Measurements from ENCODE around the gene ISYNA1. TPM values are rescaled to one million over a fixed set of nuclear protein-coding genes. Genes with fewer than 3 reads are reported as not detected.

The ISYNA1 gene
- total and polyA plus RNA-seq, 12 donors = 12.6 to 137 (median 20.5) TPM

DNA sequence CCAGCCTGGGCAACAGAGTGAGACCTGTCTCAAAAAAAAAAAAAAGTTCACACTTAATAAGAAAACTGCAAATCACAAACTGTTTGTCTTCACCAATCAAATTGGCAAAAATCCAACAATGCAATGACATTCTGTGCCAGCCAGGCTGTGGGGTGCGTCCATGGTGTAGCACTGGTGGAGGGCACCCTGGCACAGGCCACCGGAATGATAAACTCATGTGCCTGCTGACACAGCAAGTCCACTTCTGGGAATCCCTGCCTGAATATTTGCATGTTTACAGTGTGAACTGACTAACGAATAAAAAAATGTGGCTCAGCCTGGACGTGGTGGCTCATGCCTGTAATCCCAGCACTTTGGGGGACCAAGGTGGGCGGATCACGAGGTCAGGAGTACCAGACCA is 38.9 kb downstream of the ISYNA1 start:
- Histone ChIP-seq H3K4me1 (peaks cover 0 to 64% (median 0%) of the 10 kb centered on the region in 9 donors), H3K27ac (peak overlapping the region in 1 of 10 donors; percentile 88), H3K9me3 (no peaks in the 10 kb centered on the region), H3K36me3 (peaks cover 0 to 9% (median 0%) of the 10 kb centered on the region in 9 donors), H3K27me3 (peaks cover 0 to 15% (median 11%) of the 10 kb centered on the region in 7 donors), H3K4me3 (no peak overlapping the region)
- TF ChIP-seq, protein P1, sequence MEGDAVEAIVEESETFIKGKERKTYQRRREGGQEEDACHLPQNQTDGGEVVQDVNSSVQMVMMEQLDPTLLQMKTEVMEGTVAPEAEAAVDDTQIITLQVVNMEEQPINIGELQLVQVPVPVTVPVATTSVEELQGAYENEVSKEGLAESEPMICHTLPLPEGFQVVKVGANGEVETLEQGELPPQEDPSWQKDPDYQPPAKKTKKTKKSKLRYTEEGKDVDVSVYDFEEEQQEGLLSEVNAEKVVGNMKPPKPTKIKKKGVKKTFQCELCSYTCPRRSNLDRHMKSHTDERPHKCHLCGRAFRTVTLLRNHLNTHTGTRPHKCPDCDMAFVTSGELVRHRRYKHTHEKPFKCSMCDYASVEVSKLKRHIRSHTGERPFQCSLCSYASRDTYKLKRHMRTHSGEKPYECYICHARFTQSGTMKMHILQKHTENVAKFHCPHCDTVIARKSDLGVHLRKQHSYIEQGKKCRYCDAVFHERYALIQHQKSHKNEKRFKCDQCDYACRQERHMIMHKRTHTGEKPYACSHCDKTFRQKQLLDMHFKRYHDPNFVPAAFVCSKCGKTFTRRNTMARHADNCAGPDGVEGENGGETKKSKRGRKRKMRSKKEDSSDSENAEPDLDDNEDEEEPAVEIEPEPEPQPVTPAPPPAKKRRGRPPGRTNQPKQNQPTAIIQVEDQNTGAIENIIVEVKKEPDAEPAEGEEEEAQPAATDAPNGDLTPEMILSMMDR (IDR thresholded peaks at IDR 0.05) = no peak
- ATAC-seq (peak in 3 of 8 donors; percentile 34 to 60 (median 48)), DNase-seq (no peak)
- 49 to 58% methylated on average over 6 of the region's 6 CpGs for WGBS, 2 donors
- intact Hi-C loops (cut with DNase I) = loop anchor here in 2 of 10 donors (5.0 to 10.0 kb wide), 3 partner anchors 42 to 194 kb away; partner anchors contain the start of gene RAB3A (in 1 of the 2)

DNA sequence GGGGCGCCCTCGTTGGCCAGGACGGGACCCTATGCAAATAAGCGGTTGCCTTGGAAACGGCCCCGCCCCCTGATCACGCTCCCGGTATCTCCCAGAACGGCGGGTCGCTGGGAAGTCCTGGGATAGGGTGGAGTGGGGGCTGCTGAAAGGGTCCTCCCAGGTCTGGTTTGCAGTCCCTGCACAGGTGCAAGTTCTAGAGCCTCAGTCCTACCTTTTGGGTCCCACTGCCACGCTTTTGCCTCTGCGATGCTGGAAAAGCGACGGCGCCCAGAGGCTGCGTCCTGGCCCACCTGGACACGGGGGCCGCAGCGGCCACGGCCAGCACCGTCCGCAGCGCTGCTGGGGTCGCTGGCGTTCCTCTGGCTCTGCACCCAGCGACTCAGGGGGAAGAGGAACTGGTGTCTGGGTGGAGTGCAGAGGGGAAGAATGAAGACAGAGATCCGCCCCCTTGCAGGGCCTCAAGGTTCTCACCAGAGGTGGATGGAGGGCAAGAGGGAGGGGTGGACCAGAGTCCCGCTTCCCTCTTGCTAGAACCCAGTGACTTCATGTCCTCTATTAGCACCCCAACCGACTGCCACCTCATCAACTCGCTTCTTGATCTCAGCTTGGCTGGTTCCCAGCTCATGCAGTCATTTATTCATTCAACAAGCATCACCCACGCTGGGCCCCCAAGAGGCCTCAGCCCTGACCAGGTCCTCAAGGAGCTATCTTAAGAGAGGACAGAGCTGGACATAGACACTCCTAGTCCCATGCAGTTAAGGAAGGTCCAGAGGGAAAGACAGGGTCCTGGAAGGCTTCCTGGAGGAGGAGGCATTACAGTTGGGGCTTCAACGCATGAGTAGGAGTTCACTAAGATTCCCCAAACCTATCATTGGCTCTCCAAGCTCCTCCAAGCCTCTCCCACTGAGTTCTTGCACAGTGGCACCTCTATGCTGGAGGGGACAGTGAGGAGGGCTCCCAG is 40.4 kb downstream of the ISYNA1 start, which contains the start of gene LRRC25:
Gene LRRC25 (minus strand): TSS at position 381 of the 961 bp plus-strand sequence. CDS start 659 bp downstream, outside the sequence.
- Histone ChIP-seq H3K4me1 (peaks cover 0 to 62% (median 0%) of the 10 kb centered on the region in 9 donors), H3K9me3 (no peaks in the 10 kb centered on the region), H3K4me3 (peak within 1 kb of the TSS in 9 of 10 donors; percentile 0 to 65 (median 35)), H3K36me3 (peaks cover 0 to 9% (median 0%) of the 10 kb centered on the region in 9 donors), H3K27ac (peak within 1 kb of the TSS in 3 of 10 donors; percentile 2 to 88 (median 33)), H3K27me3 (peaks cover 0 to 15% (median 11%) of the 10 kb centered on the region in 7 donors)
- DNase-seq = peak in 1 of 2 donors; percentile 38
- ATAC-seq = peak; percentile 16 to 60 (median 42)
- intact Hi-C loops (cut with DNase I) = loop anchor here in 2 of 10 donors (5.0 to 10.0 kb wide), 3 partner anchors 40 to 193 kb away; partner anchors contain the start of gene RAB3A (in 1 of the 2)
- TF ChIP-seq, protein P1 (IDR thresholded peaks at IDR 0.05) = no peak
- WGBS, 2 donors = 15 to 19% methylated on average over 33 of the region's 33 CpGs

DNA sequence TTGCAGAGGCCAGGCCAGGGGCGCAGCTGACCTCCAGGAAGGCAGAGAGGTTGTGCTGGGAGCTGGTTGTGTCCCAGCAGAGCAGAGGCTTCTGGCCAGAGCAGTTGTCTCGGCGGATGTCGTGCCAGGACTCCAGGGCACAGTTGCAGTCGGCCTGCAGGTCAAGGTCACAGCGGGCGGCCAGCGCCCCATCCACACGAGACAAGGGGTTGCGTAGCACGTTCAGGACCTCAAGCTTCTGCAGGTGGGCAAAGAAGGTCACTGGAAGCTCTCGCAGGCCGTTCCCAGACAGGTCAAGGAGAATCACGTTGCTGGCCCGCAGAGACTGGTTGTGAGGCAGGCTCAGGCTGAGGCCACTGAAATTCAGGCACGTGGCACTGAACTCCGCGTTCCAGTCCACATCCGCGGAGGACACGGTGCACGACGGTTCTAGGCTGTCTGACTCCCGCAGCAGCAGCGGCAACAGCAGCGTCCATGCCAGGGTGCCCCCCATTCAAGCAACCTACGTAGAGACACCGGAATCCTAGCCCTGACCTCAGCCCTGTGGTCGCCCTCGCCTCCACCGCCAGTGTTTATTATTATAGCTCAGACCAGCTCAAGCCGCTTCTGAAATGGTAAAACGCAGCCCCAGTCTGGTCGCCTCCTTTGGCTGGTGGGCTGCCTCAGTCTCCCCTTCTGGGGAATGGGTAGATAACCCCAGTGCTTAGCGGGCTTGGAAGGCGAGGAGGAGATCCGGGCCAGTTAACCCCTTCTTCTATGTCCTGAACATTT is 41.3 kb downstream of the ISYNA1 start:
- peak in 3 of 8 donors; percentile 13 to 31 (median 30) for ATAC-seq
- DNase-seq = no peak
- Histone ChIP-seq H3K9me3 (no peaks in the 10 kb centered on the region), H3K27me3 (peaks cover 0 to 15% (median 11%) of the 10 kb centered on the region in 7 donors), H3K4me1 (peaks cover 0 to 62% (median 0%) of the 10 kb centered on the region in 9 donors), H3K4me3 (peak overlapping the region in 8 of 10 donors; percentile 0 to 65 (median 36)), H3K27ac (peak overlapping the region in 2 of 10 donors; percentile 33 to 88), H3K36me3 (peaks cover 0 to 11% (median 0%) of the 10 kb centered on the region in 9 donors)
- WGBS, 2 donors = 66 to 72% methylated on average over 37 of the region's 37 CpGs
- intact Hi-C loops (cut with DNase I) = loop anchor here in 2 of 10 donors (5.0 to 10.0 kb wide), 3 partner anchors 39 to 192 kb away; partner anchors contain the start of gene RAB3A (in 1 of the 2)
- TF ChIP-seq, protein P1 (IDR thresholded peaks at IDR 0.05) = no peak
